Keratinocyte (primary cell): Measurements from ENCODE around the gene TTC32. TPM values are rescaled to one million over a fixed set of nuclear protein-coding genes. Genes with fewer than 3 reads are reported as not detected.

ENCODE experiments used
- DNase-seq: peaks from one replicate; pipeline ENCODE4 v3.0.0-alpha.2; 2011; ENCODE audit warnings: low read depth, missing footprints, low spot score
- FAIRE-seq: peaks from 2 replicates; lab custom pipeline; 2011; peaks lifted over from hg19 to GRCh38; lab: Jason Lieb, UNC
- H2AFZ ChIP-seq: 2 replicates; pipeline ENCODE4 v1.6.0; 2012; ENCODE audit warnings: low read length, control low read depth, inconsistent platforms; ENCODE audit not compliant: control insufficient read depth
- H3K27ac ChIP-seq: 2 replicates; pipeline ENCODE4 v1.5.1; 2011; ENCODE audit warnings: low read length; ENCODE audit not compliant: control insufficient read depth, insufficient read depth
- H3K27me3 ChIP-seq: 3 replicates; pipeline ENCODE4 v1.6.0; 2011; ENCODE audit warnings: low read length; ENCODE audit not compliant: control insufficient read depth, insufficient read depth; ENCODE audit errors: extremely low read depth
- H3K36me3 ChIP-seq, 2 experiments: 2 replicates in 1 of 2; 3 replicates in 1 of 2; pipeline ENCODE4 v1.5.1; 2011; ENCODE audit warnings: low read length in 2 of 2, mild to moderate bottlenecking in 1 of 2; ENCODE audit not compliant: control insufficient read depth in 2 of 2, insufficient read depth in 2 of 2; ENCODE audit errors: extremely low read depth in 1 of 2
- H3K4me1 ChIP-seq: 3 replicates; pipeline ENCODE4 v1.5.1; 2011; ENCODE audit warnings: low read length; ENCODE audit not compliant: control insufficient read depth, insufficient read depth; ENCODE audit errors: extremely low read depth
- H3K4me2 ChIP-seq: 3 replicates; pipeline ENCODE4 v1.6.0; 2011; ENCODE audit warnings: low read depth, low read length; ENCODE audit not compliant: control insufficient read depth, insufficient read depth; ENCODE audit errors: extremely low read depth
- H3K4me3 ChIP-seq, 3 experiments: fragments of 200-600 bp in 1 of 3; sonication (generic) in 1 of 3; 2 replicates in 2 of 3; 3 replicates in 1 of 3; pipeline ENCODE4 v1.5.1; 2011 to 2016; ENCODE audit warnings: low read length in 3 of 3, mild to moderate bottlenecking in 3 of 3, control low read depth in 2 of 3, inconsistent platforms in 1 of 3, low read depth in 1 of 3, mixed read lengths in 1 of 3, mixed run types in 1 of 3, moderate library complexity in 1 of 3; ENCODE audit not compliant: control insufficient read depth in 2 of 3, insufficient read depth in 2 of 3; ENCODE audit errors: extremely low read depth in 1 of 3
- H3K79me2 ChIP-seq: 2 replicates; pipeline ENCODE4 v1.6.0; 2012; ENCODE audit warnings: low read length; ENCODE audit not compliant: control insufficient read depth, insufficient read depth
- H3K9ac ChIP-seq: 3 replicates; pipeline ENCODE4 v1.6.0; 2011; ENCODE audit warnings: low read length; ENCODE audit not compliant: control insufficient read depth, insufficient read depth; ENCODE audit errors: extremely low read depth
- H3K9me1 ChIP-seq: 3 replicates; pipeline ENCODE4 v1.6.0; 2011; ENCODE audit warnings: low read length; ENCODE audit not compliant: control insufficient read depth, insufficient read depth; ENCODE audit errors: extremely low read depth
- H3K9me3 ChIP-seq: 2 replicates; pipeline ENCODE4 v1.5.1; 2012; ENCODE audit warnings: low read depth, low read length; ENCODE audit not compliant: control insufficient read depth
- H4K20me1 ChIP-seq: 3 replicates; pipeline ENCODE4 v1.6.0; 2011; ENCODE audit warnings: low read length; ENCODE audit not compliant: control insufficient read depth, insufficient read depth; ENCODE audit errors: extremely low read depth
- CTCF ChIP-seq, 3 experiments: IDR thresholded peaks in 1 of 3; conservative IDR thresholded peaks in 1 of 3; optimal IDR thresholded peaks in 1 of 3; 2 replicates in 2 of 3; 3 replicates in 1 of 3; pipeline versions ENCODE3 to v1.5.1; 2011; ENCODE audit warnings: low read length in 3 of 3, mild to moderate bottlenecking in 3 of 3, moderate library complexity in 2 of 3, control low read depth in 1 of 3, inconsistent platforms in 1 of 3; ENCODE audit not compliant: insufficient read depth in 2 of 3; ENCODE audit errors: extremely low read depth in 1 of 3
- EZH2 ChIP-seq: IDR thresholded peaks from one replicate; pipeline ENCODE4 v1.6.1; 2012; ENCODE audit warnings: inconsistent platforms, mild to moderate bottlenecking, low read length, moderate library complexity
- dilution Hi-C: fragments of 300-500 bp; cut with MboI; formaldehyde crosslinking; loops from one replicate; pipeline ENCODE4 v1.7.0; 2020; ENCODE audit warnings: low sequenced_read_pairs; ENCODE audit not compliant: extremely low pct_ligation_motif_present
- polyA plus RNA-seq, 5 experiments: library from polyadenylated mRNA; depleted of rRNA in 3 of 5; stranded (reverse) in 3 of 5; stranded (forward) in 1 of 5; unstranded in 1 of 5; fragments of >200 nt; gene quantifications; 1 replicate in 1 of 5; 2 replicates in 3 of 5; 3 replicates in 1 of 5; pipeline versions ENCODE4 v1.2.1 to v1.2.3, GENCODE V29; 2011 to 2012; ENCODE audit warnings: missing spikeins in 2 of 5, low read depth in 1 of 5, low replicate concordance in 1 of 5

TTC32 gene
- polyA plus RNA-seq, 1 donor (not counting 4 experiments of a cell fraction or from before 2014, with no cell fraction given): 7.6 TPM

- Histone ChIP-seq H3K4me1 (peaks cover 10% of the 10 kb centered on the region), H3K4me2 (no peak overlapping the region), H3K36me3 (no peaks in the 10 kb centered on the region), H3K27ac (no peak overlapping the region), H3K79me2 (no peaks in the 10 kb centered on the region), H3K27me3 (no peaks in the 10 kb centered on the region), H3K9me1 (no peaks in the 10 kb centered on the region), H2AFZ (no peak overlapping the region), H4K20me1 (no peaks in the 10 kb centered on the region), H3K9me3 (no peaks in the 10 kb centered on the region), H3K4me3 (no peak overlapping the region), H3K9ac (no peak overlapping the region)
- no peak for FAIRE-seq
- TF ChIP-seq EZH2 (no peak), CTCF (optimal IDR thresholded peaks at IDR 0.05 in 1 of 3, IDR thresholded peaks at IDR 0.05 in 1 of 3, conservative IDR thresholded peaks at IDR 0.05 in 1 of 3; ENCODE audit: extremely low read depth in 1 of 3, insufficient read depth in 2 of 3, low read length in 3 of 3) (no peak)
- no peak for DNase-seq
- dilution Hi-C loops: no loop called here
Observed at GRCh38 chr2:19916385-19916950, 14.7 kb upstream of the TTC32 start.

GRCh38 chr2:19914266-19914975, 12.6 kb upstream of the TTC32 start:
- Histone ChIP-seq H3K4me2 (no peak overlapping the region), H3K4me3 (no peak overlapping the region), H3K27ac (no peak overlapping the region), H4K20me1 (no peaks in the 10 kb centered on the region), H3K9me1 (no peaks in the 10 kb centered on the region), H3K27me3 (no peaks in the 10 kb centered on the region), H3K9ac (no peak overlapping the region), H3K9me3 (no peaks in the 10 kb centered on the region), H3K4me1 (peaks cover 21% of the 10 kb centered on the region), H2AFZ (no peak overlapping the region), H3K79me2 (no peaks in the 10 kb centered on the region), H3K36me3 (no peaks in the 10 kb centered on the region)
- no peak for TF ChIP-seq EZH2
- no peak for TF ChIP-seq CTCF (optimal IDR thresholded peaks at IDR 0.05 in 1 of 3, IDR thresholded peaks at IDR 0.05 in 1 of 3, conservative IDR thresholded peaks at IDR 0.05 in 1 of 3; ENCODE audit: extremely low read depth in 1 of 3, insufficient read depth in 2 of 3, low read length in 3 of 3)
- no peak for FAIRE-seq
- no peak for DNase-seq
- dilution Hi-C loops: no loop called here
